OCI-LY1 (cell line): ENCODE measurements around the gene EGR4.

ENCODE experiments used
- EZH2 ChIP-seq: fragments of 200-600 bp; sonication (generic), shearing (Covaris generic); IDR thresholded peaks from 2 replicates; pipeline ENCODE4 v1.8.0; 2017; ENCODE audit warnings: borderline replicate concordance, mixed run types, mild to moderate bottlenecking, antibody characterized with exemption, low read length, moderate library complexity, mixed read lengths
- TF ChIP-seq, protein P1 (sequence below): fragments of 200-600 bp; sonication (generic), shearing (Covaris generic); IDR thresholded peaks from 2 replicates; pipeline ENCODE4 v1.5.1; 2017; ENCODE audit warnings: mild to moderate bottlenecking, antibody characterized with exemption, low read length, moderate library complexity, mixed read lengths

DNA sequence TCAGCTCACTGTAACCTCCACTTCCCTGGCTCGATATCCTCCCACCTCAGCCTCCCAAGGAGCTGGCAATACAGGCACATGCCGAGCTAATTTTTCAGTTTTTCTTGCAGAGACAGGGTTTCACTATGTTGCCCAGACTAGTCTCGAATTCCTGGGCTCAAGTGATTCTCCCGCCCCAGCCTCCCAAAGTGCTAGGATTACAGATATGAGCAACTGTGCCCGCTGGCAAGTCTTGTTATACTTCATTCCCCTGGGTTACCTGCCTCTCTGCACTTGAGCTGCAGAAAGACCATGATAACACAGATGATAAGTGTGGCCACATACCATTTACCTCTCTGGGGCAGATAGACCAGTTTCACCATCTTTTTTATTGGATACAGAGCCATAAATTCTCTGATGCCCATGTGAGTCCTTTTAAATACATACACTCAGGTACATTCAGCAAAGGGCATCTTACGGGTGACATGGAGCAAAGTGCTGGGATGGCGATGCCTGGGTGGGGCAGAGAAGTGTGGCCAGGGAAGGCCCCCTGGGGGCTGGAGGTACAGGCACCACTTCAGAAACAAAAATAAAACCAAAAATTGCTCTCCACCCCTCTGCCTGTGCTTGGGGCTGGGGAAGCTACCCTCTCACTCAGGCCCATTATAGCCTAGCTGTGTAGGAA is 38.9 kb downstream of the EGR4 start:
- TF ChIP-seq, protein P1, sequence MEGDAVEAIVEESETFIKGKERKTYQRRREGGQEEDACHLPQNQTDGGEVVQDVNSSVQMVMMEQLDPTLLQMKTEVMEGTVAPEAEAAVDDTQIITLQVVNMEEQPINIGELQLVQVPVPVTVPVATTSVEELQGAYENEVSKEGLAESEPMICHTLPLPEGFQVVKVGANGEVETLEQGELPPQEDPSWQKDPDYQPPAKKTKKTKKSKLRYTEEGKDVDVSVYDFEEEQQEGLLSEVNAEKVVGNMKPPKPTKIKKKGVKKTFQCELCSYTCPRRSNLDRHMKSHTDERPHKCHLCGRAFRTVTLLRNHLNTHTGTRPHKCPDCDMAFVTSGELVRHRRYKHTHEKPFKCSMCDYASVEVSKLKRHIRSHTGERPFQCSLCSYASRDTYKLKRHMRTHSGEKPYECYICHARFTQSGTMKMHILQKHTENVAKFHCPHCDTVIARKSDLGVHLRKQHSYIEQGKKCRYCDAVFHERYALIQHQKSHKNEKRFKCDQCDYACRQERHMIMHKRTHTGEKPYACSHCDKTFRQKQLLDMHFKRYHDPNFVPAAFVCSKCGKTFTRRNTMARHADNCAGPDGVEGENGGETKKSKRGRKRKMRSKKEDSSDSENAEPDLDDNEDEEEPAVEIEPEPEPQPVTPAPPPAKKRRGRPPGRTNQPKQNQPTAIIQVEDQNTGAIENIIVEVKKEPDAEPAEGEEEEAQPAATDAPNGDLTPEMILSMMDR: no peak
- TF ChIP-seq EZH2: no peak
